Amniotic stem cell (primary cell): ENCODE data around the gene PGP.

Experiments used
- DNase-seq: peaks from one replicate; lab custom pipeline; 2025; lab: John Stamatoyannopoulos, UW

The PGP gene

GRCh38 chr16:2180962-2181923 is 33.4 kb downstream of the PGP start:
- no peak for DNase-seq

- DNase-seq: no peak
Observed at GRCh38 chr16:2180461-2180860, 34.2 kb downstream of the PGP start.

GRCh38 chr16:2179576-2179975 is 35.1 kb downstream of the PGP start:
- no peak for DNase-seq

- DNase-seq: no peak
Observed at GRCh38 chr16:2179107-2179501, 35.5 kb downstream of the PGP start.

- no peak for DNase-seq
Observed at GRCh38 chr16:2178321-2179106, 36.1 kb downstream of the PGP start.

GRCh38 chr16:2177561-2177960 is 37.1 kb downstream of the PGP start:
- no peak for DNase-seq

GRCh38 chr16:2177101-2177500 is 37.5 kb downstream of the PGP start:
- DNase-seq: no peak

GRCh38 chr16:2176047-2176446 is 38.6 kb downstream of the PGP start:
- no peak for DNase-seq

GRCh38 chr16:2175454-2175853 is 39.2 kb downstream of the PGP start:
- DNase-seq: no peak

- no peak for DNase-seq
Observed at GRCh38 chr16:2174396-2175131, 40.1 kb downstream of the PGP start.

GRCh38 chr16:2173916-2174315 is 40.7 kb downstream of the PGP start:
- no peak for DNase-seq

- DNase-seq: no peak
Observed at GRCh38 chr16:2173366-2173765, 41.3 kb downstream of the PGP start.

GRCh38 chr16:2172688-2173335 is 41.8 kb downstream of the PGP start:
- DNase-seq: no peak

- no peak for DNase-seq
Observed at GRCh38 chr16:2171601-2172178, 43.0 kb downstream of the PGP start.

- no peak for DNase-seq
Observed at GRCh38 chr16:2170587-2171435, 43.8 kb downstream of the PGP start.

- DNase-seq: no peak
Observed at GRCh38 chr16:2170080-2170479, 44.6 kb downstream of the PGP start.

GRCh38 chr16:2167068-2167638 is 47.5 kb downstream of the PGP start:
- no peak for DNase-seq

- DNase-seq: no peak
Observed at GRCh38 chr16:2166263-2167067, 48.2 kb downstream of the PGP start.

GRCh38 chr16:2165861-2166260 is 48.8 kb downstream of the PGP start:
- DNase-seq: no peak
